ENCODE measurements around the gene CAPN3.

DNA sequence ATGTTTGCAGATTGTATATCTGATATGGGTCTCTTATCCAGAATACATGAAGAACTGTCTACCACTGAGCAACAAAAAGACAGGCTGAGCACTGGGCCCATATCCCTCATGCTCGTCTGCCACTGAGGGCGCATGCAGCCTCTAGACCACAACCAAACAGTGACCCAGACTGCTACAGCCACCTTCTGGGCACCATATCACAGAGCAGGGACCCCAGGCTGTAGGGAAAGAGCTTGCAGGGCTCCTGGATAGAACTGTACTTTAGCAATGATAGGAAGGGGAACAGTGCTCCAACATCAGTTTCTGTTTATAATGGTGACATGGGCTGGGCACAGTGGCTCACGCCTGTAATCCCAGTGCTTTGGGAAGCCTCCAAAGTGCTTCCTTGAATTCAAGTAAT lies 45.8 kb upstream of the CAPN3 start:
- TF ChIP-seq POLR2AphosphoS5 (IDR thresholded peaks at IDR 0.05) (no peak), POLR2A (IDR thresholded peaks at IDR 0.05; ENCODE audit: low read depth) (no peak)

All from esophagus muscularis mucosa (tissue), 2 donors.